ENCODE results near the gene CATSPERD. TPM values are rescaled to one million over a fixed set of nuclear protein-coding genes. Genes with fewer than 3 reads are reported as not detected.

Gene CATSPERD
- total and polyA plus RNA-seq, 9 of the 15 experiments (the other 6 are each of a cell fraction or from before 2014, with no cell fraction given): not detected

GRCh38 chr19:5681391-5682106, 38.9 kb upstream of the CATSPERD start (continued):
- TF ChIP-seq RREB1 (CRISPR knock-in tag; IDR thresholded peaks at IDR 0.05) (no peak), MNT (conservative IDR thresholded peaks at IDR 0.05) (no peak), HDAC2 (IDR thresholded peaks at IDR 0.05) (no peak), TAF9B (IDR thresholded peaks at IDR 0.05; ENCODE audit: partially characterized antibody) (no peak), ZNF408 (CRISPR knock-in tag; IDR thresholded peaks at IDR 0.05; ENCODE audit: low read depth) (no peak), EHMT2 (IDR thresholded peaks at IDR 0.05) (peak; percentile 82), TRIM28 (IDR thresholded peaks at IDR 0.05) (no peak), ZNF76 (CRISPR knock-in tag; IDR thresholded peaks at IDR 0.05; ENCODE audit: borderline replicate concordance) (no peak), ZNF445 (CRISPR knock-in tag; IDR thresholded peaks at IDR 0.05; ENCODE audit: low read depth) (no peak), ARID4B (CRISPR knock-in tag; IDR thresholded peaks at IDR 0.05) (no peak), MCM7 (IDR thresholded peaks at IDR 0.05) (0 out of 4 replicates have a peak, but pooled peaks have one; percentile 14 to 49), KDM1A (IDR thresholded peaks at IDR 0.05) (peak; percentile 84; a peak in 3 of 4 replicates), DPF2 (IDR thresholded peaks at IDR 0.05) (no peak), SIN3B (IDR thresholded peaks at IDR 0.05; ENCODE audit: low read depth) (no peak), MTA2 (IDR thresholded peaks at IDR 0.05; ENCODE audit: low read depth) (no peak), HINFP (tag; conservative IDR thresholded peaks at IDR 0.05; ENCODE audit: low read depth) (no peak)

Measured in K562 (cell line).